ELF-1 (cell line): ENCODE results near the gene UNKL.

Experiments
- DNase-seq: peaks from one replicate; pipeline ENCODE4 v3.0.0-alpha.2; 2016; ENCODE audit warnings: low read depth, low spot score

Gene UNKL

DNA sequence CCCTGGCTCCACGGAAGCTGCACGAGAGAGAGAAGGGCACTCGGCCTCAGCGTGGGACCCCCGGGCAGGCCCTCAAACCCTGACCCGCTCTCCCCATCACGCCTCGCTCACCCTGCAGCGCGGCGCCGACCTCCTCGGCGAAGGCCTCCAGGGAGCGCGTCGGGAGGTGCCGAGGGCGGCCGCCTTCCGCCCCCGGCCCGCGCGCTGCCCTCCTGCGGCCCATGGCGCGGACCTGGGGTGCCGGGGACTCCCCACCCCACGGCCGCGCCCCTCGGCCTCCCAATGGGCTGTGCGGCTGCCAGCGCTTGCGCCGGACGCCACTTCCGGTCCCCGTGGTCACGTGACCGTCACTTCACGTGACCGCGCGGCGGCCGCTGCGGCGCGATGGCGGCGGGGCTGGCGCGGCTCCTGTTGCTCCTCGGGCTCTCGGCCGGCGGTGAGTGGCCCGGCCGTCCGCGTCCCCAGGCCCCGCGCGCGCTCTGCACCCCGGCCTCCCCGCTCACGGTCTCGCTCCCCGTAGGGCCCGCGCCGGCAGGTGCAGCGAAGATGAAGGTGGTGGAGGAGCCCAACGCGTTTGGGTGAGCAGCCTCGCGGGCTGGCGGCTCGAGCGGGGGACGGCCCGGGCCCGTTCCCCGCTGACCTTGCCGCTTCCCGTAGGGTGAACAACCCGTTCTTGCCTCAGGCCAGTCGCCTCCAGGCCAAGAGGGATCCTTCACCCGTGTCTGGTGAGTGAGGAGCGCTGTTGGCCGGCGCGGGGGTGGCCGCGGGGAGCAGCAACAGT is 62.7 kb downstream of the UNKL start, which contains the start of the genes GNPTG and TSR3:
Gene GNPTG, plus strand, starts transcription at position 350 of the 781 bp plus-strand sequence. Its CDS starts 35 bp downstream, at position 385.
Gene TSR3, minus strand, starts transcription at position 297 of the 781 bp plus-strand sequence. Its CDS starts 74 bp downstream, at position 223.
- peak; percentile 75 for DNase-seq

DNA sequence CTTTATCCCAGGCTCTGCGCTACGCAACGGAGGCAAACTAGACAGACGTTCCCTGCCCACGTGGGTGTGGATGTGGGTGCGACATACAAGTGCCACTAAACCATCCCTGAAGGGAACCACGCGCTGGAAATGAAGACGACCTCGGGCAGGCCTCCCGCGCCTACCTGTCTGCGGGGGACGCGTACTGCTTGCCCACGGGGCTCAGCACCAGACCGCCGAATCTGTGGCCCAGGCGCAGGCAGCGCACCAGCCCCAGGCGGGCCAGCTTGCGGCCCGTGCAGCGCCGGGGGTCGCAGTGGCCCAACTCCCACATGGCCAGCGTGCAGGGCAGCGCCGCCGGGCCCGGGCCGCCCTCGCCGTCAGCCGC is 63.3 kb downstream of the UNKL start:
- DNase-seq = peak; percentile 30

DNA sequence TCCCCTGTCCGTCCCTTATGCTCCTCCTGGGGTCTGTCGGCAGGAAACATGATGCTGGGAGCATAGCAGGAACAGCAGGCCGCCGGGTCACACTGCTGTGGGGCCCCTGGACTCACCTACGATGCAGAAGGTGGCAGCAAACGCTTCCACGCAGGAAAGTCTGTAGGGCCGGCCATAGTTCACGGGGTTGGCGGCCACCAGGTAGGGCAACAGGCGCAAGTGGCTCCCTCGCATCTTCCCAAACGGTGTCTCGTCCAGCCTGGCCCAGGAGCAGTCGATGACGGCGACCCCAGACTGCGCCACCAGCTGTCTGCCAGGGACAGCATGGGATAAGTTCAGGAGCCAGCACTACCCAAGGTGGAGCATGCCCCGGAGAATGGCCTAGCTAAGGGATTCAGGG is 63.8 kb downstream of the UNKL start:
- no peak for DNase-seq

- DNase-seq = no peak
Measured at GRCh38 chr16:1349951-1350350, 64.6 kb downstream of the UNKL start.

GRCh38 chr16:1349351-1349750 is 65.2 kb downstream of the UNKL start:
- no peak for DNase-seq

GRCh38 chr16:1348926-1349325 is 65.6 kb downstream of the UNKL start:
- DNase-seq = no peak

GRCh38 chr16:1348441-1348840 is 66.1 kb downstream of the UNKL start:
- DNase-seq = no peak

GRCh38 chr16:1347962-1348361 is 66.5 kb downstream of the UNKL start:
- no peak for DNase-seq

GRCh38 chr16:1347286-1347855 is 67.1 kb downstream of the UNKL start:
- no peak for DNase-seq

DNA sequence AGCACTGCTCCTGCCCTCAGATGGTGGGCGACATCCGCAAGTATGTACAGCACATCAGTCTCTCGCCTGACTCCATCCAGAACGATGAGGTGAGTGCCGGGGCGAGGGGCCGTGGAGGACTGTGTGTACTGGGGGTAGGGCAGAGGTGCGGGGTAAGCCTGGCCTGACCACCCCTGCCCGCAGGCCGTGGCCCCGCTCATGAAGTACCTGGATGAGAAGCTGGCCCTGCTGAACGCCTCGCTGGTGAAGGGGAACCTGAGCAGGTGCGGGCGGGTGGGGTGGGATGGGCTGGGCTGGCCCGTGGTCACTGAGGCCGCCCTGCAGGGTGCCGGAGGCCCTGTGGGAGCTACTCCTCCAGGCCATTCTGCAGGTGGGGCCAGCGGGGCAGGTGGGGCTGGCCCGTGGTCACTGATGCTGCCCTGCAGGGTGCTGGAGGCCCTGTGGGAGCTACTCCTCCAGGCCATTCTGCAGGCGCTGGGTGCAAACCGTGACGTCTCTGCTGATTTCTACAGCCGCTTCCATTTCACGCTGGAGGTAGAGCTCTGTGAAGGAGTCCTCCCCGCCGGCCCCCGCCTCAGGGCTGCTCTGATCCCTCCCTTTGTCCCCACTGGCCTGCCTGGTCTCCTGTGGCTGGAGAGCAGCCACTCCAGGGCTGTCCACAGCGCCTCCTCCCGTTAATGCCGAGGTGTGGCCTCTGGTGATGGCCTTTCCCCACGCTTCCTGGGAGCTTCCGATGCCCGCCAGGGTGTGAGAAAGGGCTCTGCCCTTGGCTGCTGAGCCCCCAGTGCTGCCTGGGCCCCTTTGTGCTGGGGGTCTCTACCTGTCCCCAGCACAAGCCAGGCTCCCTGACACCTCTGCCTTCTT is 67.8 kb downstream of the UNKL start:
- DNase-seq = no peak

- DNase-seq = no peak
Measured at GRCh38 chr16:1345651-1346421, 68.7 kb downstream of the UNKL start.

DNA sequence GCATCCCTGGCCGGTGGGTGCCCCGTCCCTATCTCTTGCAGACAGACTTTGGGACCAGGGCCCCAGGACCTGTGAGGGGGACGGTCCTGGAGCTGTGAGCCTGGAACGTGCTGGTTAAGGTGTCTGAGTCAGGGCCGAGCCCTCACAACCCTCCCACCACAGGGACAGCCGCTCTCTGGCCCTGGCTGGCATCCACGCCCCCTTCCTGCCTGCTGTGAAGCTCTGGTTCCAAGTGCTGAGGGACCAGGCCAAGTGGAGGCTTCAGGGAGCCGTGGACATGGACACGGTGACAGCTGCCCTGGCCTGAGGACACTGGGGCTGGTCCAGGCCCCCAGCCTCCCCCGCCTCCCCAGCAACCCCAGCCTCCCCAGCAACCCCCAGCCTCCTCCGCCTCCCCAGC is 69.4 kb downstream of the UNKL start:
- no peak for DNase-seq

GRCh38 chr16:1344499-1344898 is 70.0 kb downstream of the UNKL start:
- no peak for DNase-seq

- DNase-seq = peak; percentile 32
Measured at GRCh38 chr16:1343428-1344242, 70.9 kb downstream of the UNKL start.

GRCh38 chr16:1342526-1343427 is 71.7 kb downstream of the UNKL start:
- DNase-seq = peak; percentile 97

DNA sequence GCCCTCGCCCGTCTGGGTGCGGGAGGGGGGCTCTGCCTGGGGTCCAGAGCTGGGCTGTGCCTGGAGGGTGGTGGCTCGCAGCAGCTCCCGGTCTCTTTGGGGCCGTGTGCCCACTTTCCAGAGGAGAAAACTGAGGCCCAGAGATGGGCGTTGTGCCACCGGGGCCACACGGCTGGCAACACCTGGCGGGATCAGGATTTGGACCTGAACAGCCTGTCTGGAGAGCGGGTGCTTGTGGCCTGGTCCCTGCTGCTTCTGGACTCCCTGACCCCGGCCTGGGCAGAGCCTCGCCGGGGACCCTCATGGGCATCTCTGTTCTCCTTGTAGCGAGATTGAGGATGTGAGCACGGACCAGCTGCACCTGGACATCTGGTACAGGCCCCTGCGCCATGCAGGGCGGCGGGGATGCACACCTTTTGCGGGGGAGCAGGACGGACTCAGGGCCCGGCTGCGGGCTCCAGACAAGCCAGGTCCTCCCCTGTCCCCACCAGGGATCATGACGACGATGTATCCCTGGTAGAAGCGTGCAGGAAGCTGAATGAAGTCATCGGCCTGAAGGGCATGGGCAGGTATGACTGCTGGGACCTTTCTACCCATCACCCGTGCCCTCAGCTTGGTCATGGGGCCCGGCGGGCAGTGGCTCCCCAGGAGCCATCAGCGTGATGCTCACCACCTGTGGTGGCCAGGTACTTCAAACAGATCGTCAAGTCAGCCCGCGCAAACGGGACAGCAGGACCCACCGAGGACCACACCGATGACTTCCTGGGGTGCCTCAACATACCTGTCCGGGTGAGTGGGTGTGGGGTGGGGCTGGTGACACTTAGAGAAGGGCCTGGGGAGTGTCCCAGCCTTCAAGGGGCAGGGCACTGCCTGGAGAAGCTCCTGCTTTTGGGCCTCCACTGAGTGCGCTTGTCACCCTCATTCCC is 72.7 kb downstream of the UNKL start:
- no peak for DNase-seq

GRCh38 chr16:1340730-1341494 is 73.6 kb downstream of the UNKL start:
- no peak for DNase-seq
